ENCODE results near the gene SHROOM3.

GRCh38 chr4:76641351-76641750, 206.3 kb downstream of the SHROOM3 start:
- no peak for TF ChIP-seq CTCF (IDR thresholded peaks at IDR 0.05)
- no peak for TF ChIP-seq POLR2A (IDR thresholded peaks at IDR 0.05)
